Panc1 (cell line): ENCODE data around the gene HLA-DRA. TPM values are rescaled to one million over a fixed set of nuclear protein-coding genes. Genes with fewer than 3 reads are reported as not detected.
"Not testable (repeated sequence)": the region's sequence is repeated elsewhere in the genome, so short reads cannot be mapped to it uniquely, and the experiment has no call there.

Source experiments
- ATAC-seq: fragments of 200-7000 bp; cut with Tn5 transposase; 2 replicates; pipeline ENCODE4 v1.9.1; 2020; ENCODE audit warnings: mild to moderate bottlenecking, moderate library complexity
- BruUV-seq: library from RNA; stranded (reverse); fragments of 400-500 nt; replicated peaks from 2 replicates; lab custom pipeline; 2021; lab: Mats Ljungman, UMichigan
- CTCF ChIA-PET: fragments of 300-600 bp; sonication (Branson Sonifier 250); formaldehyde crosslinking; loops from one replicate; lab custom pipeline; 2022; ENCODE audit warnings: antibody characterized with exemption; lab: Charles Lee
- POLR2A ChIA-PET: fragments of 300-600 bp; sonication (Branson Sonifier 250); formaldehyde crosslinking; loops from one replicate; lab custom pipeline; 2022; ENCODE audit warnings: antibody characterized with exemption; lab: Charles Lee
- DNase-seq: peaks from one replicate; pipeline ENCODE4 v3.0.0-alpha.2; 2010; ENCODE audit warnings: low read depth, low spot score
- H3K27ac ChIP-seq: 2 replicates; pipeline ENCODE4 v1.5.1; 2011; ENCODE audit warnings: mild to moderate bottlenecking, low read length, inconsistent platforms
- H3K27me3 ChIP-seq: fragments of 200-500 bp; sonication (Bioruptor generic); 2 replicates; pipeline ENCODE4 v1.6.0; 2014; ENCODE audit warnings: low read length, inconsistent platforms; ENCODE audit not compliant: control insufficient read depth, insufficient read depth
- H3K36me3 ChIP-seq: fragments of 200-500 bp; sonication (Bioruptor generic); 2 replicates; pipeline ENCODE4 v1.5.1; 2014; ENCODE audit warnings: inconsistent platforms, mild to moderate bottlenecking, low read length, moderate library complexity; ENCODE audit not compliant: control insufficient read depth, insufficient read depth
- H3K4me1 ChIP-seq: 2 replicates; pipeline ENCODE4 v1.5.1; 2011; ENCODE audit warnings: inconsistent platforms, mild to moderate bottlenecking, low read length, moderate library complexity; ENCODE audit not compliant: control insufficient read depth, insufficient read depth
- H3K4me3 ChIP-seq, 2 experiments: 2 replicates each; pipeline ENCODE4 v1.5.1; 2011 to 2012; ENCODE audit warnings: low read depth in 2 of 2, low read length in 2 of 2, mild to moderate bottlenecking in 2 of 2, inconsistent platforms in 1 of 2, moderate library complexity in 1 of 2
- H3K9me3 ChIP-seq: fragments of 200-500 bp; sonication (Bioruptor generic); 2 replicates; pipeline ENCODE4 v1.5.1; 2014; ENCODE audit warnings: low read depth, mild to moderate bottlenecking, inconsistent platforms, low read length, moderate library complexity; ENCODE audit not compliant: control insufficient read depth, insufficient read depth
- POLR2AphosphoS5 ChIP-seq: IDR thresholded peaks from 2 replicates; pipeline ENCODE4 v1.6.1; 2012; ENCODE audit warnings: mild to moderate bottlenecking, low read depth, low read length, moderate library complexity
- SIN3A ChIP-seq: IDR thresholded peaks from 2 replicates; pipeline ENCODE4 v1.6.1; 2012; ENCODE audit warnings: low read depth, mild to moderate bottlenecking, low read length, moderate library complexity, borderline replicate concordance; ENCODE audit not compliant: insufficient read depth
- TCF7L2 ChIP-seq: IDR thresholded peaks from 2 replicates; pipeline ENCODE4 v1.6.1; 2011; ENCODE audit warnings: mild to moderate bottlenecking, low read depth, low read length, inconsistent platforms
- in situ Hi-C: cut with HindIII; loops from 2 replicates; pipeline ENCODE4 v1.10.0; 2016; ENCODE audit warnings: low sequenced_read_pairs, low pct_unique_long_range_greater_than_20kb
- intact Hi-C: fragments of 100-400 bp; cut with micrococcal nuclease; formaldehyde crosslinking; loops from one replicate; pipeline ENCODE4 v1.10.0; 2022; ENCODE audit not compliant: unreplicated experiment
- total RNA-seq: library from RNA; stranded (reverse); gene quantifications from one replicate; pipeline ENCODE4 v1.2.1, GENCODE V29; 2021; ENCODE audit not compliant: unreplicated experiment
- TF ChIP-seq, protein P1 (sequence below): fragments of 450-650 bp; IDR thresholded peaks from 2 replicates; pipeline ENCODE4 v1.5.1; 2017; ENCODE audit warnings: mild to moderate bottlenecking
- TF ChIP-seq, protein P2 (sequence below), 2 experiments: IDR thresholded peaks; 2 replicates each; pipeline ENCODE4 v1.6.1; 2011 to 2012; ENCODE audit warnings: low read depth in 2 of 2, control low read depth in 1 of 2, low read length in 1 of 2, mild to moderate bottlenecking in 1 of 2, moderate library complexity in 1 of 2; ENCODE audit not compliant: insufficient read depth in 1 of 2

Gene HLA-DRA
- total RNA-seq, 1 experiment from 2014 or later, result 1.7 TPM

DNA sequence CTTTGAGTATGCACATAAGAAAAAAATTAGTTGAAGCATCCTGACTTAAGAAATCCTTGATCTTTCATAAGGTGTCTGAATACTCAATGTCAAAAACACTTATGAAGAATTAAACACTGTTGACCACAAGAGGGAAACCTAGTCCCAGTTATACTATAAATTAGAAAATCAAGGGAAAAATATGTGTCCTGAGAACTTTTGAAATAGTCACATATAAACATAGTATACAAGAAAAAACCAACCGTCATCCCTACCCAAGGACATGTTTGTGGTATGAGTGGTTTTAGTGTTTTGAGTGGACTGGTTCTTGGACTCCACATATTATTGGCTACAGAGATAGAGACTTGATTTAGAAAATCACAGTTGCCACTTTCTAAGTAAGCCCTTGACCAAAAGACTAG, 7.6 kb upstream of the HLA-DRA start:
- intact Hi-C loops (loop anchor here (1.0 to 5.0 kb wide), 2 partner anchors 268 to 365 kb away; no protein-coding TSS in a partner anchor), in situ Hi-C loops (no loop called here)
- Histone ChIP-seq H3K36me3 (no peaks in the 10 kb centered on the region), H3K27ac (no peak overlapping the region), H3K9me3 (no peaks in the 10 kb centered on the region), H3K4me1 (no peaks in the 10 kb centered on the region), H3K4me3 (no peak overlapping the region), H3K27me3 (peaks cover 28% of the 10 kb centered on the region)
- no TSS peak for BruUV-seq
- ATAC-seq, result no peak
- POLR2A ChIA-PET, result no interaction called here
- CTCF ChIA-PET, result interaction anchor here (0.9 to 1.6 kb wide), 3 partner anchors 268 to 436 kb away, joined by 3 to 4 read pairs (median 3); no protein-coding TSS in a partner anchor
- TF ChIP-seq, protein P1, sequence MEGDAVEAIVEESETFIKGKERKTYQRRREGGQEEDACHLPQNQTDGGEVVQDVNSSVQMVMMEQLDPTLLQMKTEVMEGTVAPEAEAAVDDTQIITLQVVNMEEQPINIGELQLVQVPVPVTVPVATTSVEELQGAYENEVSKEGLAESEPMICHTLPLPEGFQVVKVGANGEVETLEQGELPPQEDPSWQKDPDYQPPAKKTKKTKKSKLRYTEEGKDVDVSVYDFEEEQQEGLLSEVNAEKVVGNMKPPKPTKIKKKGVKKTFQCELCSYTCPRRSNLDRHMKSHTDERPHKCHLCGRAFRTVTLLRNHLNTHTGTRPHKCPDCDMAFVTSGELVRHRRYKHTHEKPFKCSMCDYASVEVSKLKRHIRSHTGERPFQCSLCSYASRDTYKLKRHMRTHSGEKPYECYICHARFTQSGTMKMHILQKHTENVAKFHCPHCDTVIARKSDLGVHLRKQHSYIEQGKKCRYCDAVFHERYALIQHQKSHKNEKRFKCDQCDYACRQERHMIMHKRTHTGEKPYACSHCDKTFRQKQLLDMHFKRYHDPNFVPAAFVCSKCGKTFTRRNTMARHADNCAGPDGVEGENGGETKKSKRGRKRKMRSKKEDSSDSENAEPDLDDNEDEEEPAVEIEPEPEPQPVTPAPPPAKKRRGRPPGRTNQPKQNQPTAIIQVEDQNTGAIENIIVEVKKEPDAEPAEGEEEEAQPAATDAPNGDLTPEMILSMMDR, result peak; percentile 15; the same call in 1 of the 2 replicates
- TF ChIP-seq SIN3A, result no peak
- DNase-seq, result no peak

DNA sequence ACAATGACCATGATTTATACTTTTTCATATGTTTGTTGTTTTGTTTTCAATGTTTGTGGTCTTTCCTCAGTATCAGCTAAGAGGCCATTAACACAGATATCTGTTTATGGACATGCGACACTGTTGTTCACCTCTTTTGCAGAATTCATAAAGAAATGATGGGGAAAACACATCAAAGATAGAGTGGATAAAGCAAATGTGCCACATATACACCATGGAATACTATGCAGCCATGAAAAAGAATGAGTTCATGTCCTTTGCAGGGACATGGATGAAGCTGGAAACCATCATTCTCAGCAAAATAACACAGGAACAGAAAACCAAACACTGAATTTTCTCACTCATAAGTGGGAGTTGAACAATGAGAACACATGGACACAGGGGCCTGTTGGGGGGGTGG, 5.7 kb upstream of the HLA-DRA start:
- in situ Hi-C loops, result not testable (repeated sequence)

GRCh38 chr6:32436186-32436585, 3.5 kb upstream of the HLA-DRA start:
- H3K36me3 ChIP-seq, result no peaks in the 10 kb centered on the region
- BruUV-seq, result no TSS peak
- no peak overlapping the region for H3K27ac ChIP-seq
- in situ Hi-C loops, result no loop called here
- H3K4me3 ChIP-seq, result no peak overlapping the region
- H3K9me3 ChIP-seq, result no peaks in the 10 kb centered on the region
- no peak for ATAC-seq
- TF ChIP-seq SIN3A (no peak), TCF7L2 (no peak), POLR2AphosphoS5 (no peak)
- TF ChIP-seq, protein P2, sequence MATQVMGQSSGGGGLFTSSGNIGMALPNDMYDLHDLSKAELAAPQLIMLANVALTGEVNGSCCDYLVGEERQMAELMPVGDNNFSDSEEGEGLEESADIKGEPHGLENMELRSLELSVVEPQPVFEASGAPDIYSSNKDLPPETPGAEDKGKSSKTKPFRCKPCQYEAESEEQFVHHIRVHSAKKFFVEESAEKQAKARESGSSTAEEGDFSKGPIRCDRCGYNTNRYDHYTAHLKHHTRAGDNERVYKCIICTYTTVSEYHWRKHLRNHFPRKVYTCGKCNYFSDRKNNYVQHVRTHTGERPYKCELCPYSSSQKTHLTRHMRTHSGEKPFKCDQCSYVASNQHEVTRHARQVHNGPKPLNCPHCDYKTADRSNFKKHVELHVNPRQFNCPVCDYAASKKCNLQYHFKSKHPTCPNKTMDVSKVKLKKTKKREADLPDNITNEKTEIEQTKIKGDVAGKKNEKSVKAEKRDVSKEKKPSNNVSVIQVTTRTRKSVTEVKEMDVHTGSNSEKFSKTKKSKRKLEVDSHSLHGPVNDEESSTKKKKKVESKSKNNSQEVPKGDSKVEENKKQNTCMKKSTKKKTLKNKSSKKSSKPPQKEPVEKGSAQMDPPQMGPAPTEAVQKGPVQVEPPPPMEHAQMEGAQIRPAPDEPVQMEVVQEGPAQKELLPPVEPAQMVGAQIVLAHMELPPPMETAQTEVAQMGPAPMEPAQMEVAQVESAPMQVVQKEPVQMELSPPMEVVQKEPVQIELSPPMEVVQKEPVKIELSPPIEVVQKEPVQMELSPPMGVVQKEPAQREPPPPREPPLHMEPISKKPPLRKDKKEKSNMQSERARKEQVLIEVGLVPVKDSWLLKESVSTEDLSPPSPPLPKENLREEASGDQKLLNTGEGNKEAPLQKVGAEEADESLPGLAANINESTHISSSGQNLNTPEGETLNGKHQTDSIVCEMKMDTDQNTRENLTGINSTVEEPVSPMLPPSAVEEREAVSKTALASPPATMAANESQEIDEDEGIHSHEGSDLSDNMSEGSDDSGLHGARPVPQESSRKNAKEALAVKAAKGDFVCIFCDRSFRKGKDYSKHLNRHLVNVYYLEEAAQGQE (IDR thresholded peaks at IDR 0.05; ENCODE audit: insufficient read depth in 1 of 2, low read depth in 2 of 2, low read length in 1 of 2), result no peak
- TF ChIP-seq, protein P1, result no peak
- POLR2A ChIA-PET, result no interaction called here
- H3K27me3 ChIP-seq, result peaks cover 28% of the 10 kb centered on the region
- intact Hi-C loops, result no loop called here
- H3K4me1 ChIP-seq, result no peaks in the 10 kb centered on the region
- no peak for DNase-seq
- CTCF ChIA-PET, result no interaction called here

More for the DNA sequence above, 5.7 kb upstream of the HLA-DRA start:
- peaks cover 25% of the 10 kb centered on the region for H3K27me3 ChIP-seq
- H3K36me3 ChIP-seq, DNase-seq, H3K27ac ChIP-seq, H3K9me3 ChIP-seq, H3K4me1 ChIP-seq, CTCF ChIA-PET, BruUV-seq, H3K4me3 ChIP-seq, ATAC-seq, POLR2A ChIA-PET: not testable (repeated sequence)
- intact Hi-C loops, result loop anchor here (5.0 kb wide), 1 partner anchor 363 kb away; no protein-coding TSS in a partner anchor
